Hepatocyte (in vitro differentiated cells): ENCODE data around the gene NCOA7.

Experiments
- CTCF ChIP-seq: fragments of 200-600 bp; sonication (generic); IDR thresholded peaks from 2 replicates; pipeline ENCODE4 v1.5.1; 2016; ENCODE audit warnings: antibody characterized with exemption, mild to moderate bottlenecking; ENCODE audit not compliant: poor library complexity
- EZH2phosphoT487 ChIP-seq: fragments of 200-600 bp; sonication (generic); IDR thresholded peaks from one replicate; pipeline ENCODE4 v1.6.1; 2018; ENCODE audit warnings: antibody characterized with exemption, mild to moderate bottlenecking, low read depth, moderate library complexity; ENCODE audit not compliant: unreplicated experiment, severe bottlenecking

GRCh38 chr6:125926711-125927110, 136.0 kb downstream of the NCOA7 start:
- TF ChIP-seq EZH2phosphoT487 = no peak
- no peak for TF ChIP-seq CTCF
